Tibial nerve (tissue), 4 donors: ENCODE data around the gene DHRS11.

ENCODE experiments used
- CTCF ChIP-seq, 5 experiments: fragments of 200-600 bp in 3 of 5; fragments of 450-650 bp in 2 of 5; sonication (generic) in 3 of 5; IDR thresholded peaks; one replicate each; pipeline ENCODE4 v1.5.1; 2016 to 2019; ENCODE audit warnings: antibody characterized with exemption in 5 of 5, mild to moderate bottlenecking in 3 of 5, moderate library complexity in 2 of 5
- EP300 ChIP-seq, 2 donors: sonication (generic); formaldehyde crosslinking; IDR thresholded peaks; one replicate each; pipeline ENCODE4 v1.6.1; 2017; ENCODE audit warnings: antibody characterized with exemption in 2 of 2, mild to moderate bottlenecking in 1 of 2
- POLR2A ChIP-seq, 2 donors: fragments of 450-650 bp; IDR thresholded peaks; one replicate each; pipeline ENCODE4 v1.6.1; 2017; ENCODE audit warnings: antibody characterized with exemption in 2 of 2, mild to moderate bottlenecking in 2 of 2, moderate library complexity in 2 of 2

- no peak for TF ChIP-seq CTCF (IDR thresholded peaks at IDR 0.05)
- TF ChIP-seq POLR2A (IDR thresholded peaks at IDR 0.05) = no peak
- no peak for TF ChIP-seq EP300 (IDR thresholded peaks at IDR 0.05)
Observed at GRCh38 chr17:36597866-36598777, 6.4 kb downstream of the DHRS11 start.
